Neural cell (in vitro differentiated cells): ENCODE results near the gene POMGNT2. TPM values are rescaled to one million over a fixed set of nuclear protein-coding genes. Genes with fewer than 3 reads are reported as not detected.

Experiments used
- H2AFZ ChIP-seq: fragments of 200-600, 300-800 bp; sonication (generic), shearing (Covaris generic); 2 replicates; pipeline ENCODE4 v1.6.0; 2014; ENCODE audit warnings: low read depth, mild to moderate bottlenecking, antibody characterized with exemption, low read length, moderate library complexity
- H3F3A ChIP-seq: fragments of 200-600 bp; shearing (Covaris generic); 2 replicates; pipeline ENCODE4 v1.6.1; 2016; ENCODE audit warnings: mild to moderate bottlenecking, moderate library complexity, mixed read lengths, antibody characterized with exemption, low read length; ENCODE audit not compliant: insufficient read depth, poor library complexity, severe bottlenecking
- H3K27ac ChIP-seq: fragments of 200-600, 300-800 bp; sonication (generic), shearing (Covaris generic); 2 replicates; pipeline ENCODE4 v1.5.1; 2014; ENCODE audit warnings: mild to moderate bottlenecking, low read length, moderate library complexity
- H3K27me3 ChIP-seq: fragments of 300-800, 200-600 bp; sonication (generic), shearing (Covaris generic); 2 replicates; pipeline ENCODE4 v1.6.0; 2014; ENCODE audit warnings: mild to moderate bottlenecking, low read depth, low read length, moderate library complexity; ENCODE audit not compliant: insufficient read depth
- H3K36me3 ChIP-seq: fragments of 300-800, 200-600 bp; sonication (generic), shearing (Covaris generic); 2 replicates; pipeline ENCODE4 v1.5.1; 2014; ENCODE audit warnings: mild to moderate bottlenecking, antibody characterized with exemption, low read length, moderate library complexity; ENCODE audit not compliant: insufficient read depth
- H3K4me2 ChIP-seq: fragments of 300-800, 200-600 bp; sonication (generic), shearing (Covaris generic); 2 replicates; pipeline ENCODE4 v1.6.0; 2014; ENCODE audit warnings: mild to moderate bottlenecking, low read length
- H3K4me3 ChIP-seq: fragments of 300-800, 200-600 bp; sonication (generic), shearing (Covaris generic); 2 replicates; pipeline ENCODE4 v1.5.1; 2014; ENCODE audit warnings: mild to moderate bottlenecking, low read length, moderate library complexity
- H3K79me2 ChIP-seq: fragments of 200-600 bp; shearing (Covaris generic); replicated peaks from 2 replicates; pipeline ENCODE4 v1.6.0; 2014; ENCODE audit warnings: mild to moderate bottlenecking, low read length, moderate library complexity; ENCODE audit not compliant: insufficient read depth
- H3K9ac ChIP-seq: fragments of 300-800, 200-600 bp; sonication (generic), shearing (Covaris generic); 2 replicates; pipeline ENCODE4 v1.6.1; 2016; ENCODE audit warnings: mild to moderate bottlenecking, low read length, mixed read lengths
- H3K9me2 ChIP-seq: fragments of 200-600 bp; shearing (Covaris generic); 2 replicates; pipeline ENCODE4 v1.6.1; 2016; ENCODE audit warnings: mild to moderate bottlenecking, low read length, mixed read lengths; ENCODE audit not compliant: insufficient read depth
- H3K9me3 ChIP-seq: fragments of 200-600, 300-800 bp; sonication (generic), shearing (Covaris generic); 2 replicates; pipeline ENCODE4 v1.6.1; 2016; ENCODE audit warnings: mild to moderate bottlenecking, mixed run types, low read length, moderate library complexity, mixed read lengths
- H4K20me1 ChIP-seq: fragments of 200-600 bp; shearing (Covaris generic); 2 replicates; pipeline ENCODE4 v1.6.1; 2016; ENCODE audit warnings: mild to moderate bottlenecking, mixed run types; ENCODE audit not compliant: insufficient read depth
- CTCF ChIP-seq: fragments of 450-650 bp; IDR thresholded peaks from 2 replicates; pipeline ENCODE4 v1.5.1; 2014; ENCODE audit warnings: antibody characterized with exemption, mild to moderate bottlenecking, moderate library complexity; ENCODE audit not compliant: poor library complexity, severe bottlenecking
- EP300 ChIP-seq: fragments of 450-650 bp; conservative IDR thresholded peaks from 2 replicates; pipeline ENCODE4 v1.6.1; 2014; ENCODE audit warnings: antibody characterized with exemption, mild to moderate bottlenecking, moderate library complexity; ENCODE audit not compliant: poor library complexity, severe bottlenecking
- EZH2 ChIP-seq: fragments of 200-600, 300-800 bp; shearing (Covaris generic), sonication (generic); IDR thresholded peaks from 2 replicates; pipeline ENCODE4 v1.6.1; 2014; ENCODE audit warnings: antibody characterized with exemption, low read length, borderline replicate concordance, mild to moderate bottlenecking; ENCODE audit not compliant: insufficient read depth, poor library complexity, severe bottlenecking
- MXI1 ChIP-seq: fragments of 450-650 bp; conservative IDR thresholded peaks from 2 replicates; pipeline ENCODE4 v1.6.1; 2014; ENCODE audit warnings: antibody characterized with exemption, mild to moderate bottlenecking; ENCODE audit not compliant: poor library complexity, severe bottlenecking
- POLR2AphosphoS5 ChIP-seq: IDR thresholded peaks from 2 replicates; pipeline ENCODE4 v1.6.1; 2012
- RAD21 ChIP-seq: fragments of 450-650 bp; conservative IDR thresholded peaks from 2 replicates; pipeline ENCODE4 v1.6.1; 2014; ENCODE audit warnings: antibody characterized with exemption, mild to moderate bottlenecking, moderate library complexity
- REST ChIP-seq: IDR thresholded peaks from 2 replicates; pipeline ENCODE4 v1.6.1; 2012; ENCODE audit warnings: borderline replicate concordance
- SMC3 ChIP-seq: fragments of 450-650 bp; conservative IDR thresholded peaks from 2 replicates; pipeline ENCODE4 v1.6.1; 2014; ENCODE audit warnings: antibody characterized with exemption, mild to moderate bottlenecking, moderate library complexity; ENCODE audit not compliant: poor library complexity
- TAF1 ChIP-seq: IDR thresholded peaks from 2 replicates; pipeline ENCODE4 v1.6.1; 2012; ENCODE audit warnings: low read depth
- polyA plus RNA-seq: library from polyadenylated mRNA; depleted of rRNA; stranded (reverse); fragments of >200 nt; gene quantifications from 2 replicates; pipeline ENCODE4 v1.2.3, GENCODE V29; 2014

Gene POMGNT2
- polyA plus RNA-seq, 1 donor from 2014 or later = 25.7 TPM

- Histone ChIP-seq H3K9ac (no peak overlapping the region), H3F3A (no peaks in the 10 kb centered on the region), H3K27me3 (no peaks in the 10 kb centered on the region), H3K4me3 (no peak overlapping the region), H3K9me3 (no peaks in the 10 kb centered on the region), H2AFZ (no peak overlapping the region), H3K27ac (no peak overlapping the region), H4K20me1 (no peaks in the 10 kb centered on the region), H3K36me3 (no peaks in the 10 kb centered on the region), H3K79me2 (no peaks in the 10 kb centered on the region), H3K4me2 (no peak overlapping the region), H3K9me2 (no peaks in the 10 kb centered on the region)
- TF ChIP-seq CTCF (no peak), MXI1 (no peak), POLR2AphosphoS5 (no peak), EZH2 (no peak), SMC3 (no peak), RAD21 (no peak), TAF1 (no peak), REST (no peak), EP300 (no peak)
These were observed 9.1 kb downstream of the POMGNT2 start for GRCh38 chr3:43096761-43097160.

DNA sequence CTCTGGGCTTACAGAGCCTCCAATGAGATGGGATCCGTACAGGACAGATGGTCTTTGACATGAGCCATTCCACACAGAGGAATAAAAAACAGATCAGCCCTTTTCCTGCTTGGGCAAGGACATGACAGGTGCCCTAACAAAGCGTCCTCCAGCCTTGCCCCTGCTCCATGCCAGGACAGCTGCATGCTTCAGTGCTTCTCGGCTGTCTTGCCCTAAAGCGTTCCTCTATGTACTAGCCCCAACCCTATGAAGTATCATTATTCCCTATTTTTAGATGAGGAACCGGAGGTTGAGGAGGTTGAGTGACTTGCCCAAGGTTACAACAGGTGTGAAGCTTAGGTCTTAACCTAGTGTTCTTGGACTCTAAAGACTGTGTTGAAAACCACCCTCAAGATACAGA, 10.5 kb downstream of the POMGNT2 start:
- Histone ChIP-seq H3K9me3 (no peaks in the 10 kb centered on the region), H3K79me2 (no peaks in the 10 kb centered on the region), H3K9me2 (no peaks in the 10 kb centered on the region), H3K36me3 (no peaks in the 10 kb centered on the region), H3K9ac (no peak overlapping the region), H3K27me3 (no peaks in the 10 kb centered on the region), H4K20me1 (no peaks in the 10 kb centered on the region), H3K4me3 (no peak overlapping the region), H3F3A (no peaks in the 10 kb centered on the region), H2AFZ (no peak overlapping the region), H3K4me2 (no peak overlapping the region), H3K27ac (no peak overlapping the region)
- TF ChIP-seq EZH2 (no peak), EP300 (no peak), REST (no peak), TAF1 (no peak), CTCF (no peak), MXI1 (no peak), SMC3 (no peak), RAD21 (no peak), POLR2AphosphoS5 (no peak)
